Left renal cortex interstitium (tissue), 4 donors: ENCODE results near the gene C1orf141. TPM values are rescaled to one million over a fixed set of nuclear protein-coding genes. Genes with fewer than 3 reads are reported as not detected.
"Not testable (repeated sequence)": the region's sequence is repeated elsewhere in the genome, so short reads cannot be mapped to it uniquely, and the experiment has no call there.

Experiments
- DNase-seq, 4 donors: peaks; one replicate each; pipeline ENCODE4 v3.0.0-alpha.2; 2013; ENCODE audit warnings: low read depth in 4 of 4, low spot score in 2 of 4, missing footprints in 1 of 4
- polyA plus RNA-seq, 4 donors: library from polyadenylated mRNA; unstranded; fragments of 120-200 nt; gene quantifications; one replicate each; pipeline ENCODE4 v1.2.1, GENCODE V29; 2013; ENCODE audit not compliant: insufficient read length in 4 of 4

C1orf141 gene
- polyA plus RNA-seq = under 1 TPM in 2 of 4 donors, not detected in 2; 0.34 to 0.43 TPM

GRCh38 chr1:67134695-67135094 lies at the start of gene C1orf141:
Gene C1orf141 (minus strand): TSS chr1:67134970. CDS start chr1:67127240, 7,730 bp downstream.
- peak in 1 of 4 donors; percentile 55 for DNase-seq

GRCh38 chr1:67175530-67176087 lies 40.8 kb upstream of the C1orf141 start:
- DNase-seq = no peak

- DNase-seq = no peak
Measured at GRCh38 chr1:67174716-67175284, 40.0 kb upstream of the C1orf141 start.

- DNase-seq = no peak
Measured at GRCh38 chr1:67173988-67174387, 39.2 kb upstream of the C1orf141 start.

- no peak for DNase-seq
Measured at GRCh38 chr1:67171978-67172377, 37.2 kb upstream of the C1orf141 start.

GRCh38 chr1:67171574-67171955 lies 36.8 kb upstream of the C1orf141 start:
- DNase-seq = no peak

GRCh38 chr1:67170751-67171573 lies 36.2 kb upstream of the C1orf141 start:
- DNase-seq = no peak

GRCh38 chr1:67169932-67170331 lies 35.2 kb upstream of the C1orf141 start:
- no peak for DNase-seq

GRCh38 chr1:67169496-67169895 lies 34.7 kb upstream of the C1orf141 start:
- no peak for DNase-seq

- no peak for DNase-seq
Measured at GRCh38 chr1:67166196-67166595, 31.4 kb upstream of the C1orf141 start, which contains the start of gene IL23R. Gene IL23R (plus strand): TSS chr1:67166454. CDS start chr1:67168121, 1,667 bp downstream.

- DNase-seq = no peak
Measured at GRCh38 chr1:67165468-67166041, 30.8 kb upstream of the C1orf141 start.

- no peak for DNase-seq
Measured at GRCh38 chr1:67162954-67163353, 28.2 kb upstream of the C1orf141 start.

GRCh38 chr1:67159233-67159632 lies 24.5 kb upstream of the C1orf141 start:
- no peak for DNase-seq

- no peak for DNase-seq
Measured at GRCh38 chr1:67158401-67158800, 23.6 kb upstream of the C1orf141 start.

- no peak for DNase-seq
Measured at GRCh38 chr1:67150931-67151330, 16.2 kb upstream of the C1orf141 start.

- peak in 2 of 4 donors; percentile 52 to 62 for DNase-seq
Measured at GRCh38 chr1:67149179-67149770, 14.5 kb upstream of the C1orf141 start.

GRCh38 chr1:67148516-67149178 lies 13.9 kb upstream of the C1orf141 start:
- no peak for DNase-seq

- DNase-seq = not testable (repeated sequence)
Measured at GRCh38 chr1:67147973-67148372, 13.2 kb upstream of the C1orf141 start.

GRCh38 chr1:67146539-67146938 lies 11.8 kb upstream of the C1orf141 start:
- no peak for DNase-seq

- DNase-seq = no peak
Measured at GRCh38 chr1:67146101-67146500, 11.3 kb upstream of the C1orf141 start.
